DMS 273 (cell line): ENCODE results near the gene TNFAIP8.

ENCODE experiments used
- DNase-seq: peaks from one replicate; lab custom pipeline; 2025; ENCODE audit not compliant: unreplicated experiment; lab: John Stamatoyannopoulos, UW

The TNFAIP8 gene

GRCh38 chr5:119389288-119390030 is 33.6 kb downstream of the TNFAIP8 start:
- no peak for DNase-seq

- no peak for DNase-seq
Observed at GRCh38 chr5:119390404-119390803, 34.6 kb downstream of the TNFAIP8 start.

GRCh38 chr5:119393201-119393691 is 37.4 kb downstream of the TNFAIP8 start:
- no peak for DNase-seq

GRCh38 chr5:119393746-119394145 is 37.9 kb downstream of the TNFAIP8 start:
- DNase-seq: no peak

- DNase-seq: peak; percentile 18
Observed at GRCh38 chr5:119395080-119395836, 39.4 kb downstream of the TNFAIP8 start.

- no peak for DNase-seq
Observed at GRCh38 chr5:119396030-119396664, 40.3 kb downstream of the TNFAIP8 start.

- peak; percentile 73 for DNase-seq
Observed at GRCh38 chr5:119397518-119398380, 41.9 kb downstream of the TNFAIP8 start.

GRCh38 chr5:119398727-119399466 is 43.1 kb downstream of the TNFAIP8 start:
- DNase-seq: peak; percentile 83

GRCh38 chr5:119400245-119400644 is 44.4 kb downstream of the TNFAIP8 start:
- no peak for DNase-seq

GRCh38 chr5:119402081-119402480 is 46.3 kb downstream of the TNFAIP8 start:
- DNase-seq: no peak

- no peak for DNase-seq
Observed at GRCh38 chr5:119402555-119402954, 46.7 kb downstream of the TNFAIP8 start.

- no peak for DNase-seq
Observed at GRCh38 chr5:119404033-119404432, 48.2 kb downstream of the TNFAIP8 start.

GRCh38 chr5:119405419-119405818 is 49.6 kb downstream of the TNFAIP8 start:
- no peak for DNase-seq

- no peak for DNase-seq
Observed at GRCh38 chr5:119406551-119407110, 50.8 kb downstream of the TNFAIP8 start.

GRCh38 chr5:119409235-119409815 is 53.5 kb downstream of the TNFAIP8 start:
- DNase-seq: no peak

- DNase-seq: no peak
Observed at GRCh38 chr5:119410448-119411159, 54.8 kb downstream of the TNFAIP8 start.

- peak; percentile 84 for DNase-seq
Observed at GRCh38 chr5:119411361-119412278, 55.8 kb downstream of the TNFAIP8 start.
